Measurements from ENCODE around the gene PGRMC1.
"Not testable (repeated sequence)": the region's sequence is repeated elsewhere in the genome, so short reads cannot be mapped to it uniquely, and the experiment has no call there.

The PGRMC1 gene

GRCh38 chrX:119249891-119250290, 13.8 kb downstream of the PGRMC1 start:
- Mint-ChIP-seq H3K27me3 (peaks cover 0 to 4% of the 10 kb centered on the region in 2 donors), H3K36me3 (no peaks in the 10 kb centered on the region), H3K4me1 (no peaks in the 10 kb centered on the region), H3K9me3 (no peaks in the 10 kb centered on the region), H3K4me3 (no peak overlapping the region), H3K27ac (no peak overlapping the region)
- ATAC-seq (replicated peaks) (no peak), DNase-seq (no peak)

GRCh38 chrX:119251386-119251785, 15.3 kb downstream of the PGRMC1 start:
- Mint-ChIP-seq H3K36me3 (no peaks in the 10 kb centered on the region), H3K9me3 (no peaks in the 10 kb centered on the region), H3K27me3 (peaks cover 0 to 5% of the 10 kb centered on the region in 2 donors), H3K27ac (no peak overlapping the region), H3K4me1 (no peaks in the 10 kb centered on the region), H3K4me3 (no peak overlapping the region)
- ATAC-seq (replicated peaks) (no peak), DNase-seq (no peak)

GRCh38 chrX:119252716-119253115, 16.6 kb downstream of the PGRMC1 start:
- H3K27ac Mint-ChIP-seq, result no peak overlapping the region
- ATAC-seq (replicated peaks) (no peak), DNase-seq (no peak)
- H3K4me3 Mint-ChIP-seq, result no peak overlapping the region
- H3K9me3 Mint-ChIP-seq, result no peaks in the 10 kb centered on the region
- peaks cover 7 to 11% of the 10 kb centered on the region in 2 donors for H3K27me3 Mint-ChIP-seq
- no peaks in the 10 kb centered on the region for H3K36me3 Mint-ChIP-seq
- no peaks in the 10 kb centered on the region for H3K4me1 Mint-ChIP-seq

GRCh38 chrX:119266364-119266995, 30.4 kb downstream of the PGRMC1 start:
- Mint-ChIP-seq H3K36me3 (no peaks in the 10 kb centered on the region), H3K27me3 (peaks cover 3 to 12% of the 10 kb centered on the region in 2 donors), H3K27ac (no peak overlapping the region), H3K4me1 (no peaks in the 10 kb centered on the region), H3K9me3 (no peaks in the 10 kb centered on the region), H3K4me3 (no peak overlapping the region)
- no peak for ATAC-seq (replicated peaks)
- no peak for DNase-seq

- H3K27me3 Mint-ChIP-seq, result peaks cover 6 to 15% of the 10 kb centered on the region in 2 donors
- H3K4me1 Mint-ChIP-seq, result not testable (repeated sequence)
Observed at GRCh38 chrX:119267115-119267514, 31.0 kb downstream of the PGRMC1 start.

GRCh38 chrX:119272882-119273419, 36.9 kb downstream of the PGRMC1 start:
- Mint-ChIP-seq H3K9me3 (peaks cover 0 to 3% of the 10 kb centered on the region in 2 donors), H3K36me3 (no peaks in the 10 kb centered on the region), H3K4me1 (peaks cover 6 to 9% of the 10 kb centered on the region in 2 donors), H3K4me3 (peak overlapping the region; percentile 64 to 71), H3K27ac (no peak overlapping the region), H3K27me3 (peaks cover 25 to 30% of the 10 kb centered on the region in 2 donors)
- no peak for DNase-seq
- ATAC-seq (replicated peaks), result no peak

More at GRCh38 chrX:119267115-119267514, 31.0 kb downstream of the PGRMC1 start:
- H3K9me3 Mint-ChIP-seq; ATAC-seq (replicated peaks); H3K27ac Mint-ChIP-seq; H3K36me3 Mint-ChIP-seq; H3K4me3 Mint-ChIP-seq; DNase-seq: not testable (repeated sequence)

GRCh38 chrX:119273420-119274192, 37.5 kb downstream of the PGRMC1 start:
- no peak overlapping the region for H3K27ac Mint-ChIP-seq
- peak; percentile 81 to 83 for ATAC-seq (replicated peaks)
- H3K27me3 Mint-ChIP-seq, result peaks cover 25 to 27% of the 10 kb centered on the region in 2 donors
- peak; percentile 32 for DNase-seq
- H3K9me3 Mint-ChIP-seq, result peaks cover 0 to 3% of the 10 kb centered on the region in 2 donors
- H3K4me1 Mint-ChIP-seq, result peaks cover 6 to 9% of the 10 kb centered on the region in 2 donors
- H3K36me3 Mint-ChIP-seq, result no peaks in the 10 kb centered on the region
- peak overlapping the region; percentile 64 to 71 for H3K4me3 Mint-ChIP-seq

- not testable (repeated sequence) for H3K4me3 Mint-ChIP-seq; ATAC-seq (replicated peaks); H3K9me3 Mint-ChIP-seq; H3K36me3 Mint-ChIP-seq; DNase-seq; H3K4me1 Mint-ChIP-seq; H3K27ac Mint-ChIP-seq
- H3K27me3 Mint-ChIP-seq, result peaks cover 5 to 13% of the 10 kb centered on the region in 2 donors
Observed at GRCh38 chrX:119282347-119282746, 46.3 kb downstream of the PGRMC1 start.

GRCh38 chrX:119288890-119289393, 52.9 kb downstream of the PGRMC1 start:
- ATAC-seq (replicated peaks), result no peak
- Mint-ChIP-seq H3K36me3 (no peaks in the 10 kb centered on the region), H3K4me3 (no peak overlapping the region), H3K9me3 (no peaks in the 10 kb centered on the region), H3K27ac (no peak overlapping the region), H3K27me3 (peaks cover 11 to 13% of the 10 kb centered on the region in 2 donors), H3K4me1 (no peaks in the 10 kb centered on the region)
- DNase-seq, result no peak

- no peaks in the 10 kb centered on the region for H3K9me3 Mint-ChIP-seq
- H3K27me3 Mint-ChIP-seq, result peaks cover 6 to 9% of the 10 kb centered on the region in 2 donors
- no peaks in the 10 kb centered on the region for H3K36me3 Mint-ChIP-seq
- no peak for ATAC-seq (replicated peaks)
- no peak for DNase-seq
- no peak overlapping the region for H3K4me3 Mint-ChIP-seq
- no peaks in the 10 kb centered on the region for H3K4me1 Mint-ChIP-seq
- H3K27ac Mint-ChIP-seq, result no peak overlapping the region
Observed at GRCh38 chrX:119290476-119290875, 54.4 kb downstream of the PGRMC1 start.

GRCh38 chrX:119291246-119291645, 55.2 kb downstream of the PGRMC1 start:
- not testable (repeated sequence) for H3K9me3 Mint-ChIP-seq; H3K4me1 Mint-ChIP-seq; ATAC-seq (replicated peaks); DNase-seq; H3K4me3 Mint-ChIP-seq; H3K27me3 Mint-ChIP-seq; H3K36me3 Mint-ChIP-seq; H3K27ac Mint-ChIP-seq

GRCh38 chrX:119292445-119292844, 56.4 kb downstream of the PGRMC1 start:
- H3K27me3 Mint-ChIP-seq, result peaks cover 11 to 12% of the 10 kb centered on the region in 2 donors
- DNase-seq, result no peak
- H3K27ac Mint-ChIP-seq, result no peak overlapping the region
- peaks cover 0 to 2% of the 10 kb centered on the region in 2 donors for H3K9me3 Mint-ChIP-seq
- no peak for ATAC-seq (replicated peaks)
- no peaks in the 10 kb centered on the region for H3K4me1 Mint-ChIP-seq
- H3K36me3 Mint-ChIP-seq, result no peaks in the 10 kb centered on the region
- H3K4me3 Mint-ChIP-seq, result no peak overlapping the region

Measured in stimulated activated naive B cell treated with anti-CD40 and anti-IgM and Interleukin-4, amounts not matched to agents 10 μg/mL and 1 μg/mL and 100 μg/mL, for 72 hours (primary cell).